BE2C (cell line): Measurements from ENCODE around the gene NOP10. TPM values are rescaled to one million over a fixed set of nuclear protein-coding genes. Genes with fewer than 3 reads are reported as not detected.
A peak's percentile ranks its signal among the peaks of the same experiment; 100 is the strongest.
"Not testable (repeated sequence)": the region's sequence is repeated elsewhere in the genome, so short reads cannot be mapped to it uniquely, and the experiment has no call there.

Experiments used
- DNase-seq: peaks from one replicate; pipeline ENCODE4 v3.0.0-alpha.2; 2020
- H3K27me3 ChIP-seq: fragments of 250-450 bp; sonication (Bioruptor Pico); 2 replicates; pipeline ENCODE4 v1.5.1; 2020; ENCODE audit warnings: mild to moderate bottlenecking
- H3K36me3 ChIP-seq: fragments of 250-450 bp; sonication (Bioruptor Pico); 2 replicates; pipeline ENCODE4 v1.5.1; 2020; ENCODE audit warnings: mild to moderate bottlenecking
- H3K4me1 ChIP-seq: fragments of 250-450 bp; sonication (Bioruptor Pico); 2 replicates; pipeline ENCODE4 v1.5.1; 2020
- H3K4me3 ChIP-seq: 2 replicates; pipeline ENCODE4 v1.5.1; 2011; ENCODE audit warnings: low read depth, low read length
- H3K9me3 ChIP-seq: fragments of 250-450 bp; sonication (Bioruptor Pico); 2 replicates; pipeline ENCODE4 v1.5.1; 2020
- polyA plus RNA-seq: library from polyadenylated mRNA; unstranded; fragments of >200 nt; gene quantifications from one replicate; pipeline ENCODE4 v1.2.1, GENCODE V29; 2012; ENCODE audit warnings: low read depth, missing spikeins; ENCODE audit not compliant: insufficient read length, insufficient read depth
- TF ChIP-seq, protein P1 (sequence below): IDR thresholded peaks from 2 replicates; pipeline ENCODE4 v1.5.1; 2012; ENCODE audit warnings: mild to moderate bottlenecking, low read depth, low read length

The NOP10 gene
- 575 TPM for polyA plus RNA-seq

DNA sequence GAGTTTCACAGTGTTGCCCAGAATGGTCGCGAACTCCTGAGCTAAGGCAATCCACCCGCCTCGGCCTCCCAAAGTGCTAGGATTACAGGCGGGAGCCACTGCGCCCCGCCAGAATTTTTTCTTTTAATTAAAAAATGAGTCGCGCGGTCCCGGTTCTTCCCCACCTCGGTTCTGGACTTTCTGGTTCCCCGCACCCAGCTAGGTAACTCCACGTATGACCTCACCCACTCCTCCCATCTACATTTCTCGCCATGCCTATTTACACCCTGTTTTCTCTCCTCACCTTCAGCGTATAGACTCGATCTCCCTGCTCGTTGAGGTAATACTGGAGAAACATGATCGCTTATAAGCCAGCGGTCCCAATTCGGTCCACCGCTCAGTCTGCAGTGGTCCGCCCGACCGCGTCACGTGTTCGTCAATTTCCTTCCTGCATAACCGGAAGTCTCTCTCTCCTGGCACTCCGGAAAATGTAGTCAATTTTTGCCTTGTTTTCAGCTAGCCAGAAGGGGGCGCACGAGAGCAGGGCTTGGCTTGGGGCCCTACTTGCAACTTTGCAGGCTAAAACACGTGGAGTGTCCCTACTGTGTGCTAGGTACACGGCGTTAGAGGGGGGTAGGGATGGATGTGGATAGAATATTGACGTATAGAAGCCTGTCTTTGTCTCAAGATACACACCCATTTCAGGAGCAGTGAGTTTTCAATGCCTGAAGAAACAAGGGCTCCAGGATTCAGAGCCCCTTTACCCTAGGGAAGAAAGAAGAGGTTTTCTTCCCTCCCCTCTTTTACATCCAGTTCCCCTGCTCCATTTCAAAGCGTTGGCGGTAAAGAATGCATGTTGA, at the start of gene NOP10, which contains the start of gene NUTM1:
NOP10 (minus strand) TSS at position 400 of the 839 bp plus-strand sequence; CDS start at position 337, 63 bp downstream.
NUTM1 (plus strand) TSS at position 579 of the 839 bp plus-strand sequence. CDS start 382 bp downstream, outside the sequence.
- TF ChIP-seq, protein P1, sequence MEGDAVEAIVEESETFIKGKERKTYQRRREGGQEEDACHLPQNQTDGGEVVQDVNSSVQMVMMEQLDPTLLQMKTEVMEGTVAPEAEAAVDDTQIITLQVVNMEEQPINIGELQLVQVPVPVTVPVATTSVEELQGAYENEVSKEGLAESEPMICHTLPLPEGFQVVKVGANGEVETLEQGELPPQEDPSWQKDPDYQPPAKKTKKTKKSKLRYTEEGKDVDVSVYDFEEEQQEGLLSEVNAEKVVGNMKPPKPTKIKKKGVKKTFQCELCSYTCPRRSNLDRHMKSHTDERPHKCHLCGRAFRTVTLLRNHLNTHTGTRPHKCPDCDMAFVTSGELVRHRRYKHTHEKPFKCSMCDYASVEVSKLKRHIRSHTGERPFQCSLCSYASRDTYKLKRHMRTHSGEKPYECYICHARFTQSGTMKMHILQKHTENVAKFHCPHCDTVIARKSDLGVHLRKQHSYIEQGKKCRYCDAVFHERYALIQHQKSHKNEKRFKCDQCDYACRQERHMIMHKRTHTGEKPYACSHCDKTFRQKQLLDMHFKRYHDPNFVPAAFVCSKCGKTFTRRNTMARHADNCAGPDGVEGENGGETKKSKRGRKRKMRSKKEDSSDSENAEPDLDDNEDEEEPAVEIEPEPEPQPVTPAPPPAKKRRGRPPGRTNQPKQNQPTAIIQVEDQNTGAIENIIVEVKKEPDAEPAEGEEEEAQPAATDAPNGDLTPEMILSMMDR = peak; percentile 90

DNA sequence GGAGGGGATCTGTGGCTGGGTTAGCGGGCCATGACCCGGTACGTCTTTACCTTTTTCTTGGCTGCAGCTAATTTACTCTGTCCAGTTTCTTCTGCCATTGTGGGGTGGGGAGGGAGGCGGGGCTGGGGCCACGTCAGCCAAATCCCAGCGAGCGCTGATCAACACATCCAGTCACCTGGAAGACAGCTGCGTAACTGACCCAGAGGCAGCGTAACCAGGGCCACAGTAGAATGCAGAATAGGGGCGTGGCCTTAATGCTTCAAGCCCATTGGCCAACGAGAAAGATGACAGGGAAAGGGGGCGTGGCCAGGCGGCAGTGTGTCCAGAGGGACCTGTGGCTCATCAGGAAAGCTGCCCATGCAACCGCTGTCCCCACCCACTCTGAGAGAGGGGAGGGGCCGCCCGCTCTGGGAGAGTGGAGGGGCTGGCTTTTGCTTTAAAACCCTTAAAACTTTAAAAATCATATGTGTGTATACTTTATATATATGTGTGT, 46.7 kb upstream of the NOP10 start:
- not testable (repeated sequence) for H3K4me3 ChIP-seq, H3K4me1 ChIP-seq, H3K27me3 ChIP-seq, H3K9me3 ChIP-seq, DNase-seq, H3K36me3 ChIP-seq

More for the DNA sequence above, at the start of gene NOP10, which contains the start of gene NUTM1:
- Histone ChIP-seq H3K4me1 (no peaks in the 10 kb centered on the region), H3K4me3 (peak within 1 kb of the TSS; percentile 75), H3K27me3 (no peaks in the 10 kb centered on the region), H3K36me3 (peaks cover 11% of the 10 kb centered on the region), H3K9me3 (no peaks in the 10 kb centered on the region)
- peak; percentile 91 for DNase-seq

DNA sequence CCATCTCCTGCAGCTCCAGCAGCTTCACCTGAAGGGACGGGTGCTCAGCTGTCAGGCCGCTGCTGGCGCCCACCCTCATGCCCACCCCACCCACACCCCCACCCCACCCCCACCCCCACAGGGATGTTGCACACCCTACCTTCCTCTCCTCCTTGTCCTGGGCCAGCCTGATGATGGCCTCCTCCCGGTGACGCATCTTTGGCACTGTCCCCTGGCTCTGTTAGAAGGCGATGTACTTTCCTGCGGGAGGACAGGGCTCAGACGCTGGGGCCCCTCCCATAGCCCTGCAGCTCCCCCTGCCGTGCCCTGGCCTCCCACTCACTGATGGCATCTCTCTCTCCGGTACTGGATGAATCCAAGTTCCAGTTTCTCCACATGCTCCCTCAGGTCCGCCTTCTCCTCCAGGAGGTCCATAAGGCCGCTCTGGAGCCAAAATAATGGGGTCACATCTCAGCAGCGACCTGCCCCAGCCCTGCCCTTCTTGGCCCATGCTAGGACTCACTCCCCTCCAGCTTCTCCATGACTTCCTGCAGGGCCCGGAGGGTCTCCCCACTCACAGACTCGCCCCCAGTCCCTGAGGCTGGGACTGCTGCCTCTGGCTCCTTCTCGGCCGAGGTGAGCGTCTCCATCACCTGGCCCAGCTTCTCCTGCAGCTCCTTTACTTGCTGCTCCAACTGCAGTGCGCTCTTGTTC, 39.0 kb upstream of the NOP10 start:
- H3K9me3 ChIP-seq, H3K4me3 ChIP-seq, DNase-seq, H3K4me1 ChIP-seq, H3K36me3 ChIP-seq, H3K27me3 ChIP-seq: not testable (repeated sequence)

DNA sequence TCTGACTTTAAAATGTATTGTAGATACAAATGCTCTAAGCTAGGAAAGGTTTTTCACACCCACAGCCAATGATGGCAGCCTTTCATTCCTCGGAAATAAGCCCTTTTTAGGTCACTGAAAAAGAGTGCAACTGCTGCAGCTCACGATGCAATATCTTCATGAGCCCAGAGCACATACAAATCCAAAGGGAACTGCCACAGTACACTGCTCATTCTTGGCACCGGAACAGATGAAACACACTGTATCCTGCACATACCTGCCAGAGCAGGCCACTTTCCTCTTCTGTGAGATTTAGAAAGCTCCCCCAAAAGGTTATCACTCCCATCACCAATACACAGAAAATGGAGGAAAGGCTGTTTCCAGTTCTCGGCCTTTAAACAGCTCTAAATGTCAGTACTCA, 37.6 kb upstream of the NOP10 start:
- H3K4me3 ChIP-seq, H3K4me1 ChIP-seq, DNase-seq, H3K36me3 ChIP-seq, H3K27me3 ChIP-seq, H3K9me3 ChIP-seq: not testable (repeated sequence)

DNA sequence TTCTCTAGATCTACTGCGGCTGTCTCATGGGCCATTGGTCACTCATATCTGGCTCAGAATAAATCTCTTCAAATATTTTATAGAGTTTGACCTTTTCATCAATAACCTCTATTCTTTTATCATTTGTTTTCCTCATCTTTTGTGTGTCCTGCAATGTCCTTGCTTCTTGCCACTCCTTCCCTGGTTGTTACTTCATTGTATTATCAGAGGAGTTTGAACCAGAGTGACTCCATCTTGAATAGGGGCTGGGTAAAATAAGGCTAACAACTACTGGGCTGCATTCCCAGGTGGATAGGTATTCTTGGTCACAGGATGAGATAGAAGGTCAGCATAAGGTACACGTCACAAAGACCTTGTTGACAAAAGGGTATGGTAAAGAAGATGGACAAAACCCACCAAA, 33.9 kb upstream of the NOP10 start:
- H3K9me3 ChIP-seq = no peaks in the 10 kb centered on the region
- no peak for DNase-seq
- no peaks in the 10 kb centered on the region for H3K27me3 ChIP-seq
- TF ChIP-seq, protein P1 = no peak
- H3K4me1 ChIP-seq = no peaks in the 10 kb centered on the region
- no peak overlapping the region for H3K4me3 ChIP-seq
- no peaks in the 10 kb centered on the region for H3K36me3 ChIP-seq

DNA sequence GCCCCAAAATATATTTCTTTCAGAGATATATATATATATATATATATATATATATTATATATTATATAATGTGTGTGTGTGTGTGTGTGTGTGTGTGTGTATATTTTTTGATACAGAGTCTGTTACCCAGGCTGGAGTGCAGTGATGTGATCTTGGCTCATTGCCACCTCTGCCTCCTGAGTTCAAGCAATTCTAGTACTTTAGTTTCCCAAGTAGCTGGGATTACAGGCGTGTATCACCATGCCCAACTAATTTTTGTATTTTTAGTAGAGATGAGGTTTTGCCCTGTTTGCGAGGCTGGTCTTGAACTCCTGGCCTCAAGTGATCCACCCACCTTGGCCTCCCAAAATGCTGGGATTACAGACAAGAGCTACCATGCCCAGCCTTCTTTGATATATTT, 32.6 kb upstream of the NOP10 start:
- H3K4me3 ChIP-seq, H3K4me1 ChIP-seq, H3K36me3 ChIP-seq, DNase-seq, H3K27me3 ChIP-seq, H3K9me3 ChIP-seq: not testable (repeated sequence)

DNA sequence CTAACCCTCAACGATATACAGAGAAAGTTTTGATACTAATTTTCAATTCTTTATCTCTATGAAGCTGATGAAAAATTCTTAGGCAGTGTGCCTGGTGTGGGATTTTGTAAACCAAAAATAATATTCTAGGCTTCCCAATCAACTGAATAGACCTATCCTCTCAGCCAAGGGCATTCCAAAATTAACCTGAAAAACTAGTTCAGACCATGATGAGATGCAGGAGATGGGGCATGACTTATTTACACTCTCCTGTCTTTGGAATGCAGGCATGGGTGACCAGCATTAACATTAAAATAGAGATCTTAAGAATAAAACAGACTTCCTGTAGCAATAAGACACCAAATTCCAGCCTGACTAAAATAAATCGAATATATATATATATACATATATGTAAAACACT, 31.9 kb upstream of the NOP10 start:
- no peaks in the 10 kb centered on the region for H3K9me3 ChIP-seq
- no peak overlapping the region for H3K4me3 ChIP-seq
- no peaks in the 10 kb centered on the region for H3K27me3 ChIP-seq
- DNase-seq = no peak
- TF ChIP-seq, protein P1 = no peak
- no peaks in the 10 kb centered on the region for H3K4me1 ChIP-seq
- no peaks in the 10 kb centered on the region for H3K36me3 ChIP-seq

DNA sequence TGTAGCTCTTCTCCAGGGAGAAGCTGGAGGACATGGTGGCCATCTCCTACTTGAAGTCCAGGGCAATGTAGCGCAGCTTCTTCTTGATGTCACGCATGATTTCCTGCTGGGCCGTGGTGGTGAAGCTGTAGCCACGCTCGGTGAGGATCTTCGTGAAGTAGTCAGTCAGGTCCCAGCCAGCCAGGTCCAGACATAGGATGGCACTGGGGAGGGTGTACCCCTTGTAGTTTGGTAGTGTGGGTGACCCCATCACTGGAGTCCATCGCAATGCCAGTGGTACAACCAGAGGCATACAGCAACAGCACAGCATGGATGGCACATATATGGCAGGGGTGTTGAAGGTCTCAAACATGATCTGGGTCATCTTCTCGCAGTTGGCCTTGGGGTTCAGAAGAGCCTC, 31.0 kb upstream of the NOP10 start:
- Histone ChIP-seq H3K27me3 (no peaks in the 10 kb centered on the region), H3K4me1 (no peaks in the 10 kb centered on the region)
- TF ChIP-seq, protein P1 = no peak

More for the DNA sequence above, 31.0 kb upstream of the NOP10 start:
- H3K9me3 ChIP-seq = no peaks in the 10 kb centered on the region
- no peaks in the 10 kb centered on the region for H3K36me3 ChIP-seq
- H3K4me3 ChIP-seq = no peak overlapping the region
- no peak for DNase-seq
